Measurements from ENCODE around the gene MYH7. TPM values are rescaled to one million over a fixed set of nuclear protein-coding genes. Genes with fewer than 3 reads are reported as not detected.

MYH7 gene
- total and polyA plus RNA-seq, 3 donors from 2014 or later, result 0.87 to 51.3 (median 1.3) TPM

- Histone ChIP-seq H3K4me3 (no peak overlapping the region), H3K9me3 (no peaks in the 10 kb centered on the region), H3K36me3 (ENCODE audit: low read depth, missing control alignments) (no peaks in the 10 kb centered on the region), H3K27me3 (no peaks in the 10 kb centered on the region), H3K27ac (no peak overlapping the region), H3K4me1 (peaks cover 4% of the 10 kb centered on the region)
- TF ChIP-seq CTCF (IDR thresholded peaks at IDR 0.05) (no peak), POLR2A (IDR thresholded peaks at IDR 0.05) (no peak)
- DNase-seq, result no peak
- intact Hi-C loops (cut with DNase I; ENCODE audit: low total_unique reads), result no loop called here
- 77 to 87% methylated on average over 7 to 11 of the region's 11 CpGs for WGBS, 2 donors
These were observed 56.7 kb downstream of the MYH7 start for GRCh38 chr14:23378612-23379220.

GRCh38 chr14:23377573-23378563 is 57.6 kb downstream of the MYH7 start:
- no peak overlapping the region for H3K4me3 ChIP-seq
- H3K27ac ChIP-seq, result no peak overlapping the region
- H3K4me1 ChIP-seq, result peaks cover 4% of the 10 kb centered on the region
- DNase-seq, result no peak
- H3K36me3 ChIP-seq (ENCODE audit: low read depth, missing control alignments), result no peaks in the 10 kb centered on the region
- 74 to 83% methylated on average over 12 to 14 of the region's 14 CpGs for WGBS, 2 donors
- no peak for TF ChIP-seq POLR2A (IDR thresholded peaks at IDR 0.05)
- TF ChIP-seq CTCF (IDR thresholded peaks at IDR 0.05), result no peak
- intact Hi-C loops (cut with DNase I; ENCODE audit: low total_unique reads), result no loop called here
- H3K9me3 ChIP-seq, result no peaks in the 10 kb centered on the region
- no peaks in the 10 kb centered on the region for H3K27me3 ChIP-seq

GRCh38 chr14:23377198-23377550 is 58.3 kb downstream of the MYH7 start:
- no peaks in the 10 kb centered on the region for H3K9me3 ChIP-seq
- H3K27ac ChIP-seq, result no peak overlapping the region
- peaks cover 4% of the 10 kb centered on the region for H3K4me1 ChIP-seq
- 68 to 86% methylated on average over 2 to 11 of the region's 11 CpGs for WGBS, 2 donors
- no peak for DNase-seq
- H3K27me3 ChIP-seq, result no peaks in the 10 kb centered on the region
- TF ChIP-seq CTCF (IDR thresholded peaks at IDR 0.05), result no peak
- TF ChIP-seq POLR2A (IDR thresholded peaks at IDR 0.05), result no peak
- intact Hi-C loops (cut with DNase I; ENCODE audit: low total_unique reads), result no loop called here
- H3K4me3 ChIP-seq, result no peak overlapping the region
- no peaks in the 10 kb centered on the region for H3K36me3 ChIP-seq (ENCODE audit: low read depth, missing control alignments)

- no peak for TF ChIP-seq CTCF (IDR thresholded peaks at IDR 0.05)
- no peak for TF ChIP-seq POLR2A (IDR thresholded peaks at IDR 0.05)
- WGBS, 2 donors, result 65 to 79% methylated on average over 10 to 13 of the region's 13 CpGs
- intact Hi-C loops (cut with DNase I; ENCODE audit: low total_unique reads), result no loop called here
- Histone ChIP-seq H3K4me1 (peaks cover 4% of the 10 kb centered on the region), H3K4me3 (no peak within 1 kb of the TSS), H3K36me3 (ENCODE audit: low read depth, missing control alignments) (no peaks in the 10 kb centered on the region), H3K27me3 (no peaks in the 10 kb centered on the region), H3K9me3 (no peaks in the 10 kb centered on the region), H3K27ac (no peak within 1 kb of the TSS)
- DNase-seq, result no peak
These were observed 58.8 kb downstream of the MYH7 start, which contains the start of gene CMTM5 for GRCh38 chr14:23376482-23377197. CMTM5 (plus strand) TSS chr14:23377046; CDS start chr14:23377252, 206 bp downstream.
